ENCODE data around the gene LRRC36.

Gene LRRC36

DNA sequence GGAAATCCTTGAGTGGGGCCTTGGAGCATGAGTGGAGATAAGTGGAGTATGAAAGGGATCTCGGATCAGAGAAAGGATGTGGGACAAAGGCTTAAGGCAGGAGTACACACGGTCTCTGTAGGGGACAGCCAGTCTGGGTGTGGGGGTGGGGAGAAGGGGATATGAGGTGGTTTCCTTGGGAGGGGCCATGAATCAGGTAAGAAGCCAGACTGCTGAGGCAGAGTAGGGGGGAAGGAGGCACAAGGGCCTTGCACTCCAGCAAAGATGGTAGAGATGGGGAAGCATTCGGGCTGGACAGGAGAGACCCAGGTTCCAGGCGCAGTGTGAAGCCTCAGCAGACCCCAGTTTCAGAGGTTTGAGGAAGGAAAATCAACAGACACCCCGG, 105.9 kb downstream of the LRRC36 start:
- no peak overlapping the region for H3K27ac ChIP-seq (ENCODE audit: low read depth, low read length)
- H3K9me2 ChIP-seq (replicated peaks; ENCODE audit: control insufficient read depth, low read length), result no peaks in the 10 kb centered on the region
- no peaks in the 10 kb centered on the region for H3K79me2 ChIP-seq (ENCODE audit: control insufficient read depth, low read length)
- peaks cover 12% of the 10 kb centered on the region for H3K4me1 ChIP-seq (ENCODE audit: control insufficient read depth, low read length)
- TF ChIP-seq CTCF (IDR thresholded peaks at IDR 0.05; ENCODE audit: low read depth, low read length, poor library complexity, severe bottlenecking) (no peak), EZH2phosphoT487 (IDR thresholded peaks at IDR 0.05; ENCODE audit: borderline replicate concordance, low read length) (no peak)
- H3K36me3 ChIP-seq (ENCODE audit: control insufficient read depth, low read length), result peaks cover 1% of the 10 kb centered on the region; the same call in 1 of the 2 replicates
- no peak overlapping the region for H3K4me3 ChIP-seq (ENCODE audit: low read length)
- H3K4me2 ChIP-seq (ENCODE audit: low read length), result no peak overlapping the region
- no peaks in the 10 kb centered on the region for H3F3A ChIP-seq (ENCODE audit: control insufficient read depth, insufficient read depth)
- H3K9me3 ChIP-seq (ENCODE audit: control insufficient read depth, insufficient read depth, low read length), result no peaks in the 10 kb centered on the region
- peaks cover 44% of the 10 kb centered on the region for H3K27me3 ChIP-seq (ENCODE audit: control insufficient read depth, low read length)
- 0 out of 2 replicates have a peak, but pooled peaks cover 3% of the 10 kb centered on the region for H4K20me1 ChIP-seq (ENCODE audit: control insufficient read depth, insufficient read depth, low read depth, low read length)

- Histone ChIP-seq H3K27me3 (ENCODE audit: control insufficient read depth, low read length) (peaks cover 43% of the 10 kb centered on the region), H3K4me3 (ENCODE audit: low read length) (no peak overlapping the region), H3K4me1 (ENCODE audit: control insufficient read depth, low read length) (peaks cover 12% of the 10 kb centered on the region), H4K20me1 (ENCODE audit: control insufficient read depth, insufficient read depth, low read depth, low read length) (0 out of 2 replicates have a peak, but pooled peaks cover 3% of the 10 kb centered on the region), H3K9me2 (replicated peaks; ENCODE audit: control insufficient read depth, low read length) (no peaks in the 10 kb centered on the region), H3K9me3 (ENCODE audit: control insufficient read depth, insufficient read depth, low read length) (no peaks in the 10 kb centered on the region), H3K79me2 (ENCODE audit: control insufficient read depth, low read length) (no peaks in the 10 kb centered on the region), H3F3A (ENCODE audit: control insufficient read depth, insufficient read depth) (no peaks in the 10 kb centered on the region), H3K27ac (ENCODE audit: low read depth, low read length) (no peak overlapping the region), H3K36me3 (ENCODE audit: control insufficient read depth, low read length) (peaks cover 9% of the 10 kb centered on the region; the same call in 1 of the 2 replicates), H3K4me2 (ENCODE audit: low read length) (no peak overlapping the region)
- TF ChIP-seq CTCF (IDR thresholded peaks at IDR 0.05; ENCODE audit: low read depth, low read length, poor library complexity, severe bottlenecking) (no peak), EZH2phosphoT487 (IDR thresholded peaks at IDR 0.05; ENCODE audit: borderline replicate concordance, low read length) (no peak)
These were observed 106.6 kb downstream of the LRRC36 start for GRCh38 chr16:67433131-67433719.
